HepG2 (cell line): Measurements from ENCODE around the gene BMAL1. TPM values are rescaled to one million over a fixed set of nuclear protein-coding genes. Genes with fewer than 3 reads are reported as not detected.

Source experiments
- ATAC-seq: fragments of 200-7000 bp; cut with Tn5 transposase; 3 replicates; pipeline ENCODE4 v1.9.1; 2020; ENCODE audit warnings: mild to moderate bottlenecking, moderate library complexity
- BruUV-seq: library from RNA; stranded (reverse); fragments of 400-500 nt; replicated peaks from 2 replicates; lab custom pipeline; 2021; lab: Mats Ljungman, UMichigan
- CTCF ChIA-PET: fragments of 300-600 bp; formaldehyde crosslinking; extraction: SDS; loops from one replicate; lab custom pipeline; 2021; ENCODE audit warnings: low total read pairs, inconsistent platforms, low intra/inter-chr PET ratio; lab: Yijun Ruan, JAX
- POLR2A ChIA-PET: fragments of 350-600 bp; sonication (Branson Sonifier 250); formaldehyde crosslinking; loops from one replicate; lab custom pipeline; 2020; ENCODE audit warnings: antibody characterized with exemption, inconsistent platforms; lab: Yijun Ruan, JAX
- DNase-seq: peaks from one replicate; pipeline ENCODE4 v3.0.0-alpha.2; 2015; ENCODE audit warnings: low spot score
- FAIRE-seq: peaks from 3 replicates; lab custom pipeline; 2011; peaks lifted over from hg19 to GRCh38; lab: Jason Lieb, UNC
- H2AFZ ChIP-seq: one replicate; pipeline ENCODE4 v1.6.1; 2011; ENCODE audit warnings: low read length, inconsistent platforms
- H3K27ac ChIP-seq: fragments of 300-600 bp; 3 replicates; pipeline ENCODE4 v1.8.0; 2011; ENCODE audit warnings: mixed run types, mild to moderate bottlenecking, mixed read lengths, low read length, inconsistent platforms; ENCODE audit not compliant: insufficient read depth; ENCODE audit errors: extremely low read length
- H3K27me3 ChIP-seq, 2 experiments: fragments of 200-600 bp in 1 of 2; 2 replicates in 1 of 2; 3 replicates in 1 of 2; pipeline versions ENCODE4 v1.6.0 to v1.8.0; 2011; ENCODE audit warnings: low read length in 2 of 2, mild to moderate bottlenecking in 2 of 2, moderate library complexity in 2 of 2, inconsistent platforms in 1 of 2; ENCODE audit not compliant: insufficient read depth in 2 of 2, control insufficient read depth in 1 of 2
- H3K36me3 ChIP-seq, 2 experiments: fragments of 200-600 bp in 1 of 2; replicated peaks in 1 of 2; 2 replicates in 1 of 2; 3 replicates in 1 of 2; pipeline versions ENCODE4 v1.5.1 to v1.8.0; 2011; ENCODE audit warnings: low read length in 2 of 2, inconsistent platforms in 1 of 2; ENCODE audit not compliant: insufficient read depth in 2 of 2, control insufficient read depth in 1 of 2
- H3K4me1 ChIP-seq: 2 replicates; pipeline ENCODE4 v1.5.1; 2012; ENCODE audit warnings: low read length, inconsistent platforms; ENCODE audit not compliant: insufficient read depth
- H3K4me2 ChIP-seq: 2 replicates; pipeline ENCODE4 v1.6.0; 2011; ENCODE audit warnings: low read depth, low read length, inconsistent platforms
- H3K4me3 ChIP-seq, 3 experiments: fragments of 200-600 bp in 1 of 3; sonication (generic), shearing (Covaris generic) in 1 of 3; replicated peaks in 1 of 3; 2 replicates each; pipeline ENCODE4 v1.5.1; 2011 to 2016; ENCODE audit warnings: low read length in 3 of 3, inconsistent platforms in 2 of 3, low read depth in 2 of 3, mild to moderate bottlenecking in 2 of 3, control low read depth in 1 of 3, mixed read lengths in 1 of 3; ENCODE audit not compliant: insufficient read depth in 1 of 3
- H3K79me2 ChIP-seq: one replicate; pipeline ENCODE4 v1.6.1; 2011; ENCODE audit warnings: low read length, inconsistent platforms; ENCODE audit not compliant: insufficient read depth
- H3K9ac ChIP-seq: 2 replicates; pipeline ENCODE4 v1.6.0; 2011; ENCODE audit warnings: mild to moderate bottlenecking, low read depth, low read length, inconsistent platforms; ENCODE audit not compliant: insufficient read depth
- H3K9me3 ChIP-seq: 2 replicates; pipeline ENCODE4 v1.5.1; 2012; ENCODE audit warnings: mild to moderate bottlenecking, low read length
- H4K20me1 ChIP-seq: 2 replicates; pipeline ENCODE4 v1.6.0; 2011; ENCODE audit warnings: inconsistent platforms, mild to moderate bottlenecking, low read length, moderate library complexity; ENCODE audit not compliant: insufficient read depth
- SRSF1 ChIP-seq: fragments of 200-400 bp; formaldehyde crosslinking; optimal IDR thresholded peaks from 2 replicates; pipeline ENCODE3; 2017; ENCODE audit warnings: mild to moderate bottlenecking, low read depth, low read length, moderate library complexity
- TSC22D2 ChIP-seq: sonication (generic); formaldehyde crosslinking; IDR thresholded peaks from 2 replicates; pipeline ENCODE4 v1.5.1; 2020; ENCODE audit warnings: missing genetic modification reagents, mild to moderate bottlenecking, borderline replicate concordance
- ZFP82 ChIP-seq: sonication (generic); formaldehyde crosslinking; IDR thresholded peaks from 2 replicates; pipeline ENCODE4 v1.5.1; 2020; ENCODE audit warnings: mild to moderate bottlenecking, missing genetic modification reagents, borderline replicate concordance
- ZMYM2 ChIP-seq: sonication (generic); formaldehyde crosslinking; IDR thresholded peaks from 2 replicates; pipeline ENCODE4 v1.8.0; 2022; ENCODE audit warnings: mild to moderate bottlenecking, missing genetic modification reagents
- ZNF570 ChIP-seq: sonication (generic); formaldehyde crosslinking; IDR thresholded peaks from 2 replicates; pipeline ENCODE4 v1.4.0; 2020; ENCODE audit warnings: mild to moderate bottlenecking, missing genetic modification reagents, borderline replicate concordance
- WGBS: methylation state at CpG from one replicate; pipeline ENCODE4 v1.1.6; 2017; ENCODE audit warnings: low lambda C conversion rate; 5-methylcytosine and 5-hydroxymethylcytosine counted together
- in situ Hi-C: cut with HindIII; loops from 2 replicates; pipeline ENCODE4 v1.10.0; 2017; ENCODE audit warnings: low pct_unique_long_range_greater_than_20kb; ENCODE audit not compliant: extremely low pct_ligation_motif_present
- intact Hi-C: fragments of 100-400 bp; cut with micrococcal nuclease; formaldehyde crosslinking; loops from one replicate; pipeline ENCODE4 v1.10.0; 2022; ENCODE audit not compliant: unreplicated experiment
- polyA plus RNA-seq, 8 experiments: library from polyadenylated mRNA; depleted of rRNA in 3 of 8; stranded (reverse) in 7 of 8; unstranded in 1 of 8; fragments of >200 nt; fragmentation: Illumina TruSeq in 4 of 8; extraction: Trizol in 4 of 8; gene quantifications; 2 replicates each; pipeline versions ENCODE4 v1.2.1 to v1.2.3, GENCODE V29; 2011 to 2016; ENCODE audit warnings: low read depth in 4 of 8, missing spikeins in 1 of 8, mixed read lengths in 1 of 8; ENCODE audit not compliant: insufficient read depth in 1 of 8
- total RNA-seq, 5 experiments: library from RNA; depleted of rRNA; stranded (reverse); fragments of >200 nt; fragmentation: Illumina TruSeq; extraction: Trizol; gene quantifications; 2 replicates each; pipeline ENCODE4 v1.2.3, GENCODE V29; 2016; ENCODE audit warnings: low read depth in 1 of 5
- TF ChIP-seq, protein P1 (sequence below): IDR thresholded peaks from 2 replicates; pipeline ENCODE4 v1.6.1; 2016; ENCODE audit warnings: mild to moderate bottlenecking
- TF ChIP-seq, protein P2 (sequence below): sonication (generic); formaldehyde crosslinking; IDR thresholded peaks from 2 replicates; pipeline ENCODE4 v1.8.0; 2022; ENCODE audit warnings: mild to moderate bottlenecking, missing genetic modification reagents, borderline replicate concordance
- TF ChIP-seq, protein P3 (sequence below): sonication (generic); formaldehyde crosslinking; IDR thresholded peaks from 2 replicates; pipeline ENCODE4 v1.4.0; 2020; ENCODE audit warnings: missing genetic modification reagents, low read depth, mild to moderate bottlenecking, borderline replicate concordance

The BMAL1 gene
- total and polyA plus RNA-seq, 2 of the 13 experiments (the other 11 are each of a cell fraction or from before 2014, with no cell fraction given) = 4.5 to 4.8 TPM

DNA sequence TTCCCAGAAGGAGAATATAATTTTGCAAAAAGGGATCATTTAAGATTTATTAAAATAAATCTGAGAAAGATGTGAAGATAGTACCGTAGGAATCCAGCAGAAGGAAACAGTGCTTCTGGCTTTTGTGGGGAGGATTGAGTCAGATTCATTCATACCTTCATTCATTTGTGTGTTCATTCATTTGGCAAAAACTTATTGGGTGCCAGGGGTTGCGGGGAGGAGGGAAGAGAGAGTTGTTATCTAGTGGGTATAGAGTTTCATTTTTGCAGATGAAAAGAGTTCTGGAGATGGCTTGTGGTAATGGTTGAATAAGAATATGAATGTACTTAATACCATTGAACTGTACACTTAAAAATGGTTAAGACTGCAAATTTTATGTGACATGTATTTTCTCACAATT is 31.1 kb downstream of the BMAL1 start:
- no peak overlapping the region for H3K27ac ChIP-seq
- no peak overlapping the region for H3K9ac ChIP-seq
- in situ Hi-C loops (no loop called here), intact Hi-C loops (no loop called here)
- no peaks in the 10 kb centered on the region for H3K79me2 ChIP-seq
- no peak for TF ChIP-seq ZMYM2 (CRISPR knock-in tag)
- no peak for TF ChIP-seq TSC22D2 (CRISPR knock-in tag)
- no peak for TF ChIP-seq ZNF570 (CRISPR knock-in tag)
- TF ChIP-seq SRSF1 = no peak
- TF ChIP-seq, protein P1, sequence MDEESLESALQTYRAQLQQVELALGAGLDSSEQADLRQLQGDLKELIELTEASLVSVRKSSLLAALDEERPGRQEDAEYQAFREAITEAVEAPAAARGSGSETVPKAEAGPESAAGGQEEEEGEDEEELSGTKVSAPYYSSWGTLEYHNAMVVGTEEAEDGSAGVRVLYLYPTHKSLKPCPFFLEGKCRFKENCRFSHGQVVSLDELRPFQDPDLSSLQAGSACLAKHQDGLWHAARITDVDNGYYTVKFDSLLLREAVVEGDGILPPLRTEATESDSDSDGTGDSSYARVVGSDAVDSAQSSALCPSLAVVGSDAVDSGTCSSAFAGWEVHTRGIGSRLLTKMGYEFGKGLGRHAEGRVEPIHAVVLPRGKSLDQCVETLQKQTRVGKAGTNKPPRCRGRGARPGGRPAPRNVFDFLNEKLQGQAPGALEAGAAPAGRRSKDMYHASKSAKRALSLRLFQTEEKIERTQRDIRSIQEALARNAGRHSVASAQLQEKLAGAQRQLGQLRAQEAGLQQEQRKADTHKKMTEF = no peak
- TF ChIP-seq, protein P2, sequence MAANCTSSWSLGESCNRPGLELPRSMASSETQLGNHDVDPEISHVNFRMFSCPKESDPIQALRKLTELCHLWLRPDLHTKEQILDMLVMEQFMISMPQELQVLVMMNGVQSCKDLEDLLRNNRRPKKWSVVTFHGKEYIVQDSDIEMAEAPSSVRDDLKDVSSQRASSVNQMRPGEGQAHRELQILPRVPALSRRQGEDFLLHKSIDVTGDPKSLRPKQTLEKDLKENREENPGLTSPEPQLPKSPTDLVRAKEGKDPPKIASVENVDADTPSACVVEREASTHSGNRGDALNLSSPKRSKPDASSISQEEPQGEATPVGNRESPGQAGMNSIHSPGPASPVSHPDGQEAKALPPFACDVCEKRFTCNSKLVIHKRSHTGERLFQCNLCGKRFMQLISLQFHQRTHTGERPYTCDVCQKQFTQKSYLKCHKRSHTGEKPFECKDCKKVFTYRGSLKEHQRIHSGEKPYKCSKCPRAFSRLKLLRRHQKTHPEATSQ (CRISPR knock-in tag) = no peak
- TF ChIP-seq ZFP82 (CRISPR knock-in tag) = no peak
- TF ChIP-seq, protein P3, sequence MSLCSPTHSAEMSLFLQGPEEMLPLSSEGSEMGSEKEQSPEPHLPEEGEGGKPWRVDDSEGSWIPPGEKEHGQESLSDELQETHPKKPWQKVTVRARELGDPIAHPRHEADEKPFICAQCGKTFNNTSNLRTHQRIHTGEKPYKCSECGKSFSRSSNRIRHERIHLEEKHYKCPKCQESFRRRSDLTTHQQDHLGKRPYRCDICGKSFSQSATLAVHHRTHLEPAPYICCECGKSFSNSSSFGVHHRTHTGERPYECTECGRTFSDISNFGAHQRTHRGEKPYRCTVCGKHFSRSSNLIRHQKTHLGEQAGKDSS (CRISPR knock-in tag) = no peak
- ATAC-seq (no peak), FAIRE-seq (no peak), DNase-seq (no peak)
- 0 out of 5 replicates have a peak, but pooled peaks cover 0 to 3% of the 10 kb centered on the region in 2 experiments for H3K27me3 ChIP-seq
- H3K4me1 ChIP-seq = no peaks in the 10 kb centered on the region
- ChIA-PET CTCF (no interaction called here), POLR2A (no interaction called here)
- H3K36me3 ChIP-seq = no peaks in the 10 kb centered on the region
- no peaks in the 10 kb centered on the region for H3K9me3 ChIP-seq
- H3K4me3 ChIP-seq = no peak overlapping the region
- BruUV-seq = no TSS peak
- H2AFZ ChIP-seq = no peak overlapping the region
- no peaks in the 10 kb centered on the region for H4K20me1 ChIP-seq
- WGBS = 82% methylated on average over 2 of the region's 2 CpGs
- H3K4me2 ChIP-seq = no peak overlapping the region
